Measurements from ENCODE around the gene ZNF638. TPM values are rescaled to one million over a fixed set of nuclear protein-coding genes. Genes with fewer than 3 reads are reported as not detected.
A peak's percentile ranks its signal among the peaks of the same experiment; 100 is the strongest.

The ZNF638 gene
- total and polyA plus RNA-seq, 9 of the 15 experiments (the other 6 are each of a cell fraction or from before 2014, with no cell fraction given), result 53.3 to 165 (median 98.8) TPM

GRCh38 chr2:71346065-71346464 lies 14.5 kb downstream of the ZNF638 start:
- Histone ChIP-seq H3K9ac (ENCODE audit: insufficient read depth in 1 of 2, low read depth in 2 of 2, low read length in 2 of 2) (no peak overlapping the region), H3K27me3 (ENCODE audit: control insufficient read depth in 2 of 2, insufficient read depth in 2 of 2, low read length in 2 of 2) (no peaks in the 10 kb centered on the region), H3K27ac (ENCODE audit: extremely low read depth, low read depth, low read length) (no peak overlapping the region), H3K4me3 (no peak overlapping the region), H3K36me3 (ENCODE audit: control insufficient read depth, insufficient read depth, low read length) (peaks cover 53% of the 10 kb centered on the region), H3K9me3 (replicated peaks; ENCODE audit: control insufficient read depth, insufficient read depth, low read depth, low read length) (no peaks in the 10 kb centered on the region), H3K79me2 (ENCODE audit: control insufficient read depth, insufficient read depth, low read length) (peaks cover 98% of the 10 kb centered on the region), H3K4me2 (ENCODE audit: insufficient read depth, low read length) (no peak overlapping the region), H3K9me1 (ENCODE audit: control insufficient read depth, insufficient read depth, low read length) (peaks cover 2% of the 10 kb centered on the region), H4K20me1 (replicated peaks; ENCODE audit: control insufficient read depth, insufficient read depth, low read length) (peaks cover 16% of the 10 kb centered on the region), H2AFZ (ENCODE audit: low read depth, low read length) (no peak overlapping the region), H3K4me1 (replicated peaks in 1 of 2; ENCODE audit: control insufficient read depth in 2 of 2, insufficient read depth in 2 of 2, low read length in 2 of 2) (no peaks in the 10 kb centered on the region)
- TF ChIP-seq ZNF316 (IDR thresholded peaks at IDR 0.05) (peak; percentile 25; the same call in 1 of the 2 replicates), THRA (IDR thresholded peaks at IDR 0.05) (no peak)
- ATAC-seq (no peak), FAIRE-seq (no peak), DNase-seq (ENCODE audit: extremely low read depth in 1 of 4, low spot score in 3 of 4) (no peak)
- intact Hi-C loops (cut with micrococcal nuclease) (no loop called here), in situ Hi-C loops (cut with MboI) (no loop called here)
- POLR2A ChIA-PET, result interaction anchor here (5.0 kb wide), 1 partner anchor 13 kb away, joined by 24 read pairs; the partner anchor contains the start of gene ZNF638
- no TSS peak for BruUV-seq (replicated peaks)
- 97% methylated on average over 2 of the region's 2 CpGs for WGBS (ENCODE audit: insufficient coverage, low coverage, missing lambda C conversion rate)
- CTCF ChIA-PET (ENCODE audit: low intra/inter-chr PET ratio), result no interaction called here

GRCh38 chr2:71347517-71347916 lies 15.9 kb downstream of the ZNF638 start:
- Histone ChIP-seq H3K4me2 (ENCODE audit: insufficient read depth, low read length) (no peak overlapping the region), H3K79me2 (ENCODE audit: control insufficient read depth, insufficient read depth, low read length) (peaks cover 96% of the 10 kb centered on the region), H3K9me1 (ENCODE audit: control insufficient read depth, insufficient read depth, low read length) (peaks cover 2% of the 10 kb centered on the region), H3K36me3 (ENCODE audit: control insufficient read depth, insufficient read depth, low read length) (peaks cover 53% of the 10 kb centered on the region), H3K4me1 (replicated peaks in 1 of 2; ENCODE audit: control insufficient read depth in 2 of 2, insufficient read depth in 2 of 2, low read length in 2 of 2) (no peaks in the 10 kb centered on the region), H3K27me3 (ENCODE audit: control insufficient read depth in 2 of 2, insufficient read depth in 2 of 2, low read length in 2 of 2) (no peaks in the 10 kb centered on the region), H3K4me3 (no peak overlapping the region), H2AFZ (ENCODE audit: low read depth, low read length) (no peak overlapping the region), H4K20me1 (replicated peaks; ENCODE audit: control insufficient read depth, insufficient read depth, low read length) (peaks cover 16% of the 10 kb centered on the region), H3K27ac (ENCODE audit: extremely low read depth, low read depth, low read length) (no peak overlapping the region), H3K9ac (ENCODE audit: insufficient read depth in 1 of 2, low read depth in 2 of 2, low read length in 2 of 2) (no peak overlapping the region), H3K9me3 (replicated peaks; ENCODE audit: control insufficient read depth, insufficient read depth, low read depth, low read length) (no peaks in the 10 kb centered on the region)
- ChIA-PET POLR2A (interaction anchor here (0.8 to 5.0 kb wide), 2 partner anchors 15 to 17 kb away, joined by 3 to 24 read pairs; partner anchors contain the start of gene ZNF638), CTCF (ENCODE audit: low intra/inter-chr PET ratio) (no interaction called here)
- peak in 3 of 4 experiments; percentile 11 to 30 (median 26) for DNase-seq (ENCODE audit: extremely low read depth in 1 of 4, low spot score in 3 of 4)
- FAIRE-seq, result no peak
- ATAC-seq, result peak; percentile 32; the same call in 1 of the 3 replicates
- in situ Hi-C loops (cut with MboI), result no loop called here
- intact Hi-C loops (cut with micrococcal nuclease), result no loop called here
- BruUV-seq (replicated peaks), result no TSS peak
- TF ChIP-seq ZNF197 (CRISPR knock-in tag; IDR thresholded peaks at IDR 0.05; ENCODE audit: low read depth) (0 out of 2 replicates have a peak, but pooled peaks have one; percentile 36), HDAC2 (IDR thresholded peaks at IDR 0.05) (no peak), MIER1 (IDR thresholded peaks at IDR 0.05; ENCODE audit: low read depth) (peak; percentile 78), NCOA4 (IDR thresholded peaks at IDR 0.05; ENCODE audit: partially characterized antibody) (no peak), NFIC (IDR thresholded peaks at IDR 0.05) (no peak), ZNF766 (CRISPR knock-in tag; conservative IDR thresholded peaks at IDR 0.05) (0 out of 2 replicates have a peak, but pooled peaks have one; percentile 31)

Measured in K562 (cell line).